Fibroblast of skin of left quadriceps (primary cell): ENCODE data around the gene WASHC2A.
"Not testable (repeated sequence)": the region's sequence is repeated elsewhere in the genome, so short reads cannot be mapped to it uniquely, and the experiment has no call there.

ENCODE experiments used
- DNase-seq, 2 experiments: peaks; one replicate each; pipeline ENCODE4 v3.0.0-alpha.2; 2013; ENCODE audit warnings: low read depth in 2 of 2

WASHC2A gene

DNA sequence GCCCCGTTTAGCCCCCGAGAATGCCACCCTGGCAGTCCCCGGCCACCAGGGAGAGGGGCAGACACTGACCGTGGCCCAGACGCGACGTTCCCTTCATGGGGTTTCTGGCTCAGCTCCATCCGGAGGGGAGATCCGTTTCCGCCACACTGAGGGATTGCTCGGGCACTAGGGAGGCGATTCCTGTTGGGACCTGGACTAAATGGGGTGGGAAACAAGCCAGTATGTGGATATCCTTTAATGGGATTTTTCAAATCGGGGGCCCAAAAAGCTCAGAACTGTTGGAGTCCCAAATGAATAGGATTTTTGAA, 552 bp downstream of the WASHC2A start:
- not testable (repeated sequence) for DNase-seq

DNA sequence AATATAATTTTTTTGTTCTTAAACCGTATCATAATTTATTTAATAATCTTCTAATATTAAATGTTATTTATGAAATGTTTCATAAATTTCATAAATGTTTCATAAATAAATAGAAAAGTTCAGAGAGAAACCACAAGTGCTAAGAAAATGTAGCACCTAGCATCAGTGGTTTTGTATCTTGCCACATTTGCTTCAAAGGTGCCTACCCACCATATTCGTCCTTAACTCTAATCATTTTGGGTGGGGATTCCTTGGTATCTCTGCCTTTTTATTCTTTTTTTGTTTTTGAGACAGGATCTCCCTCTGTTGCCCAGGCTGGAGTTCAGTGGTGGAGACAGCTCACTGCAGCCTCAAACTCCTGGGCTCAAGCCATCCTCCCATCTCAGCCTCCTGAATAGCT, 7.4 kb downstream of the WASHC2A start:
- DNase-seq: not testable (repeated sequence)

GRCh38 chr10:50075544-50075943, 7.8 kb downstream of the WASHC2A start:
- not testable (repeated sequence) for DNase-seq

GRCh38 chr10:50091304-50091703, 23.6 kb downstream of the WASHC2A start:
- DNase-seq: not testable (repeated sequence)

DNA sequence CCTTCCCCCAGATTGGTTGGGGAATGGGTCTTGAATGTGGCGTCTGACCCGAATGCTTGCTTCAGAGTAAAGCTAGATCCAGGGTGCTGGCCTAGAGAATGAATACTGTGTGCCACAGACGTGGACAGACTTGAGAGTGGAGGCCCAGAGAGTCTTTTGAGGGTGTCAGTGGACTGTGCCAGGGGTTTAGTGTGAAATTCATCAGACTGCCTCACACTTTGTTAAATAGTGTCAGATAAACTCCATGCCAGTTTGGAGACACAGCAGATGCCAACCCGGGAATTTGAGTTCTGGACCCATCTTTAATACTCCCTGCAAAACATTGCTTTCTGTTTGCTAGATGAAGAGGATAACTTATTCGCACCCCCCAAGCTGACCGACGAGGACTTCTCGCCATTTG, 25.2 kb downstream of the WASHC2A start:
- not testable (repeated sequence) for DNase-seq

DNA sequence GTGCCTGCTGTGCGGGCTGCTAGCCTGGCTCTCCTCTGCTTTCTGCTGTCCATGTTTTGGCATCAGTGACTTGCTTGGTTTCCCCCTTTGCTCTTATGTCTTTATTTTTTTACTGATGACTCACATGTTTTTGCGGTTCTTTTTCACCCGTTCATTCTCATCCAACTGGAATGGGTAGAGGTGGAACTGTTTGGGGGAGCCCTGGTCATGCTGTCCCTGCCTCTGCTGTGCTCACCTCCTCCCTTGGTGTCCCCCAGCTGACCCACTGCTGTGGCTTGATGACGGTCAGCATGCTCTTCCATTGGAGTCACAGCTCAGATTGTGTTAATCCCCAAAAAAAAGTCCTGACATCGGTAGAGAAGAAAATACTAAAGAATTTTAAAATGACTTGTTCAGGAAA, 26.9 kb downstream of the WASHC2A start:
- DNase-seq: not testable (repeated sequence)

DNA sequence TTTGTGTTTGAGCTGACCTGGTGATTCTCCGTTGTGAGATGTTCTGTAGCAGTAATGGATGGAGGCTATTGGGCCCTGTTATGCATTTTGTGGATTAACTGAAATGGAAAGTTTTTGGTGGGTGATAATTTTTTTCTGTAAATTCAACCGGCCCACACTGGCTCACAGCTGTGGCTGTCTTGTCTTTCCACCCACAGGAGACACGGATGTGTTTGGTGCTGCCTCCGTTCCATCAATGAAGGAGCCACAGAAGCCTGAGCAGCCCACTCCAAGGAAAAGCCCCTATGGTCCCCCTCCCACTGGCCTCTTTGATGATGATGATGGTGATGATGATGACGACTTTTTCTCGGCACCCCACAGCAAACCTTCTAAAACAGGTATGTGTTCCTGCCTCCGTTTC, 27.6 kb downstream of the WASHC2A start:
- not testable (repeated sequence) for DNase-seq

GRCh38 chr10:50096722-50097121, 29.0 kb downstream of the WASHC2A start:
- DNase-seq: not testable (repeated sequence)

DNA sequence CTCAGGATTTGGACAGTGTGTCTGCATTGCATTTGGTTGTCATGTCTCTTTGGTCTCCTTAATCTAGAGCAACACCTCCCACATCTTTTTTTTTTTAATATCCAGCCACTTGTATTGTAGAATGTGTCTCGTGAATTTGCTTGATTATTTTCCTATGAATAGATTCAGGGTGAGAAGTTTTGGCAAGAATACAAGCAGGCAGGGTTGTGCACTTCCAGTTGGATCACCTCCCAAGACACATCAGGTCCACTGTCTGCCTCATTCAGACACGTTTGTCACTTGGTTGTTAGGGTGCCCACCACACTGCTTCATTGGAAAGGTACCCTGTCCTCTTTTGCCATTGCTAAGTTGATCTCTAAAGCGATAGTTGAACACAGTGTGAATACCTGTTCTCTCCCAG, 30.9 kb downstream of the WASHC2A start:
- not testable (repeated sequence) for DNase-seq

DNA sequence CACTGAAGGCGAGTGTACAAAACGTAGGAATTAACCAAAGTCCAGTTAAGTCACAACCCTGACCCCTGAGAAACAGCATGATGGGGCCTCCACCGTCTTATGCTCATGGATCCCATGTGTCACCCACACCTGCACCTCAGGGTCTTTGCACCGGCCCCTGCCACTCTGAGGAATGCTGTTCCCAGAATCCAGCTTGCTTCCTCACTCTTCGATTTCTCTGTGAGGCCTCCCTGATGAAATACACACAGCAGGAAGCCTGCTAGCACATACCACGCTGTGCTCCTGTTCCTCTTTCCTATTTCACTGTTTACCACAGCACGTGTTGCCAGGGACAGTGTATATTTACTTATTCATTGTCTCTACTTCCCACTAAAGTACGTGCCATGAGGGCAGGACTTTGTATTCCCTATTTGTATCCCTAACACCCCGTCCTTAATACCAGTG, 33.4 kb downstream of the WASHC2A start:
- DNase-seq: not testable (repeated sequence)

DNA sequence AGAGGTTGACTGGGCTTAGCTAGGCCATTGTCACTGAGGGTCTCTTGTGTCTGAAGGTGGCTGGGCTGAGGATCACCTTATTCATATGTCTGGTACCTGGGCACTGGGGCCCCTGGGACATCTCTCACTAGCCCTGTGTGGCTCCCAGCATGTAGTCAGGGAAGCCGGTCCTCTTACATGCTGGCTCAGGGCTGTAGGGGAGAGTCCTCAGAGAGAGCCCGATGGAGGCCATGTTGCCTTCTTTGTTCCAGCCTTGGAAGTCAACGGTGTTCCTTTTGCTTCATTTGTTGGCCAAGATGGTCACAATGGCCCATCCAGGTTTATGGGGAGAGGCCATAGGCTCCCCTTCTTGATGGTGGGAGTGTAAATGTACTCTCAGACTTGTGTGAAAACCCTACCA, 34.0 kb downstream of the WASHC2A start:
- DNase-seq: not testable (repeated sequence)

DNA sequence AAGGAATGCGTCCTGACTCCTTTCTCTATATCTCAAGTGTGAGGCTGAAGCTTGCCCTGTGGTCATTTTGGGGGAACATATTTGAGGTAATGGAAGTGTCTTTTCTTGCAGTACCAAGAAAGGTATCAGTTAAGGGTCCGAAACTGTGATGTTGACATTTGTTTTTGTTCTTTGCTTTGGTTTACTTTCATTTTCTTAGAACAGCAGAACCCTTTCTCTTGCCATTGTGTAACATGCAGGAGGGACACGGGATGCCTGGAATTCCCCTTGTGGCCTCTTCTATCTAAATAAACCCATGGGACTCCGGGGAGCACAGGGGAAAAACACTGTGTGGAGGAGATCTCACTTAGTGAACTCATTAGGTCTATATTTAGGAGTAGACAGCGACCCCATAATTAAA, 34.5 kb downstream of the WASHC2A start:
- DNase-seq: not testable (repeated sequence)

GRCh38 chr10:50108999-50109698, 41.4 kb downstream of the WASHC2A start:
- not testable (repeated sequence) for DNase-seq

GRCh38 chr10:50112419-50113112, 44.8 kb downstream of the WASHC2A start:
- not testable (repeated sequence) for DNase-seq

DNA sequence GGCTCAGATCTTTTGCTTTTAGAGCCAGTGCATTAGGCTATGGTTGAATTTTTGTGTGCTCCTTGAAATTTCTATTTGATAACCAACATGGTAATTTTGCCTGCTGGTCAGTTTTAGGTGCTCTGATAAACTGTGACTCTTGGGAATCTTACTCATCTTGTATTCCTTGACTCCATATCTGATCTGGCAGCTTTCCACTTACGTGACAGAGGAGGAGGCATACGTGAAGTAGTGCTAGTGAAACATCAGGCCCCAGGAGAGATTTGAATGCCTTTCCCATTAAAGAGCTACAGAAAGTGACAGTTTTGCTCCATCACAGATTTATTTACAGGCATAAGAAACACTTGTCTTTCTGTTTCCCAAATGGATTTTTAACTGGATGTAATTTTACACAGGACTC, 59.0 kb downstream of the WASHC2A start:
- DNase-seq: not testable (repeated sequence)

- not testable (repeated sequence) for DNase-seq
Observed at GRCh38 chr10:50127770-50128292, 60.1 kb downstream of the WASHC2A start.

- not testable (repeated sequence) for DNase-seq
Observed at GRCh38 chr10:50131245-50131965, 63.7 kb downstream of the WASHC2A start.

GRCh38 chr10:50132322-50132721, 64.6 kb downstream of the WASHC2A start:
- DNase-seq: not testable (repeated sequence)

GRCh38 chr10:50132841-50133240, 65.1 kb downstream of the WASHC2A start:
- DNase-seq: not testable (repeated sequence)

DNA sequence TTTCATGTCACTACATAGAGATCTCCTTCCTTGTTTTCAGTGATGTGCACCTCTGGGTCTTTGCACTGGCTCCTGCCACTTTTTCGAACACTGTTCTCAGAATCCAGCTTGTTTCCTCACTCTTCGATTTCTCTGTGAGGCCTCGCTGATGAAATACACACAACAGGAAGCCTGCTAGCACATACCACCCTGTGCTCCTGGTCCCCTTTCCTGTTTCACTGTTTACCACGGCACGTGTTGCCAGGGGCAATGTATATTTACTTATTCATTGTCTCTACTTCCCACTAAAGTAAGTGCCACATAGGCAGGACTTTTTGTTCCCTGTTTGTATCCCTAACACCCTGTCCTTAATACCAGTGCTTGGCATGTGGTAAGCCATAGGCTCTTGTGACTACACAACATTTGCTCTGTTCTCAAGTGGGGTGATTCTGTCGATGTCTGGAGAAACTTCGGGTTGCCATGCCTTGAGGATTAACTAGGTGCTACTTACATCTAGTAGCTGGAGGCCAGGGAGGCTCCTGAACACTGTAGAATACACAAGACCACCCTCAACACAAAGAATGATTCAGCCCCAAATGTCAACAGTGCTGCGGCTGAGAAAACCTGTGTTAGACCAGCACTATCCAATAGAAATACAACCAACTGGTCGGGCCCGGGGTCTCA, 75.9 kb downstream of the WASHC2A start:
- not testable (repeated sequence) for DNase-seq

DNA sequence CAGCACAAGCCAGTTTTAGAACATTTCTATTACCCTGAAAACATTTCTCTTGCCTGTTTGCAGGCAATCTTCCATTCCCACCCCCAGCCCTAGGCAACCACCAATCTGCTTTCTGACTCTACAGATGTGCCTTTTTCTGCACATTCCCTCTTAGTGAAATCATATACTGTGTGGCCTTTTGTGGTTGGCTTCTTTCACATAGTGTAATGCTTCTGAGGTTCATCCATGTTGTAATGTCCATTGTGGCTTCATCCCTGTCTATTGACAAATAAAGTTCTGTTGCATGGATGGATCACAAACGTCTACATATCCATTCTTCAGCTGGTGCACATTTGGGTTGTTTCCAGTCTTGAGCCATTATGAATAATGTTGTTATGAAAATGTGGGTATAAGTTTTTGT, 77.8 kb downstream of the WASHC2A start:
- DNase-seq: peak in 1 of 2 experiments; percentile 1

GRCh38 chr10:50152792-50153272, 85.1 kb downstream of the WASHC2A start:
- DNase-seq: no peak
